Caco-2 (cell line): ENCODE results near the gene AGBL2. TPM values are rescaled to one million over a fixed set of nuclear protein-coding genes. Genes with fewer than 3 reads are reported as not detected.

Experiments used
- BruUV-seq: library from RNA; stranded (reverse); fragments of 400-500 nt; replicated peaks from 2 replicates; lab custom pipeline; 2021; lab: Mats Ljungman, UMichigan
- CTCF ChIA-PET: fragments of 300-600 bp; sonication (Branson Sonifier 250); formaldehyde crosslinking; loops from one replicate; lab custom pipeline; 2022; ENCODE audit warnings: antibody characterized with exemption; lab: Charles Lee
- POLR2A ChIA-PET: fragments of 300-600 bp; sonication (Branson Sonifier 250); formaldehyde crosslinking; loops from one replicate; lab custom pipeline; 2022; ENCODE audit warnings: antibody characterized with exemption; lab: Charles Lee
- DNase-seq, 2 experiments: peaks; one replicate each; pipeline versions ENCODE4 v3.0.0 to v3.0.0-alpha.2; 2020 to 2022
- H3K27me3 ChIP-seq: replicated peaks from 2 replicates; pipeline ENCODE4 v1.6.0; 2011; ENCODE audit warnings: low read length; ENCODE audit not compliant: control insufficient read depth, insufficient read depth
- H3K36me3 ChIP-seq: 2 replicates; pipeline ENCODE4 v1.5.1; 2011; ENCODE audit warnings: low read length; ENCODE audit not compliant: control insufficient read depth, insufficient read depth
- H3K4me1 ChIP-seq: fragments of 250-450 bp; sonication (Bioruptor Pico); 2 replicates; pipeline ENCODE4 v1.5.1; 2020; ENCODE audit warnings: mild to moderate bottlenecking
- H3K4me3 ChIP-seq: 2 replicates; pipeline ENCODE4 v1.5.1; 2011; ENCODE audit warnings: low read depth, mild to moderate bottlenecking, control low read depth, low read length
- H3K9me3 ChIP-seq: fragments of 250-450 bp; sonication (Bioruptor Pico); 2 replicates; pipeline ENCODE4 v1.5.1; 2020; ENCODE audit warnings: mild to moderate bottlenecking, moderate library complexity
- H3K27ac Mint-ChIP-seq: one replicate; pipeline ENCODE4 v1.8.0; 2022; ENCODE audit warnings: mixed read lengths; ENCODE audit not compliant: unreplicated experiment
- H3K27me3 Mint-ChIP-seq: one replicate; pipeline ENCODE4 v1.8.0; 2022; ENCODE audit warnings: mixed read lengths; ENCODE audit not compliant: insufficient read depth, unreplicated experiment
- H3K36me3 Mint-ChIP-seq: one replicate; pipeline ENCODE4 v1.8.0; 2022; ENCODE audit warnings: mild to moderate bottlenecking, mixed read lengths; ENCODE audit not compliant: insufficient read depth, unreplicated experiment
- H3K4me1 Mint-ChIP-seq: one replicate; pipeline ENCODE4 v1.8.0; 2022; ENCODE audit warnings: low read depth, mixed read lengths; ENCODE audit not compliant: unreplicated experiment
- H3K4me3 Mint-ChIP-seq: one replicate; pipeline ENCODE4 v1.8.0; 2022; ENCODE audit warnings: mild to moderate bottlenecking, moderate library complexity, mixed read lengths; ENCODE audit not compliant: unreplicated experiment
- H3K9me3 Mint-ChIP-seq: one replicate; pipeline ENCODE4 v1.8.0; 2022; ENCODE audit warnings: mixed read lengths; ENCODE audit not compliant: unreplicated experiment
- CTCF ChIP-seq, 2 experiments: fragments of 200-600 bp in 1 of 2; IDR thresholded peaks; 1 replicate in 1 of 2; 2 replicates in 1 of 2; pipeline versions ENCODE4 v1.5.1 to v1.8.0; 2011 to 2022; ENCODE audit warnings: antibody characterized with exemption in 1 of 2, control low read depth in 1 of 2, inconsistent platforms in 1 of 2, low read depth in 1 of 2, low read length in 1 of 2, mild to moderate bottlenecking in 1 of 2, moderate library complexity in 1 of 2; ENCODE audit not compliant: insufficient read depth in 1 of 2, severe bottlenecking in 1 of 2, unreplicated experiment in 1 of 2
- intact Hi-C: fragments of 100-400 bp; cut with micrococcal nuclease; formaldehyde crosslinking; loops from one replicate; pipeline ENCODE4 v1.10.0; 2022; ENCODE audit not compliant: unreplicated experiment
- total RNA-seq: library from RNA; stranded (reverse); gene quantifications from 2 replicates; pipeline ENCODE4 v1.2.3, GENCODE V29; 2022

AGBL2 gene
- total RNA-seq, 1 experiment from 2014 or later, result 2.9 TPM

DNA sequence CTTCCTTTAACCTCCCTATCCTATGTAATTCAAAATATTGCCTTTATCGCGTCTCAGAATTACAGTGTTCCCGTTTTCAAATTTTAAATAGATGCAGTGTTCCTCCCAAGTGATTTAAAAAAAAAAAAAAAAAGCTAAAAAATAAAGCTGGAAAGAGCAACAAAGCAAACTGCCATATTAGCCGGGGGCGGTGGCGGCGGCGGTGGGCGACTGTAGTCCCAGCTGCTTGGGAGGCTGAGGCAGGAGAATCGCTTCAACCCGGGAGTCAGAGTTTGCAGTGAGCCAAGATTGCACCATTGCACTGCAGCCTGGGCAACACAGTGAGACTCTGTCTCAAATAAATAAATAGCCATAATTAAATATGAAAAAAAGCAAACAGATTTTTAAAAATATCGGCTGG is 5.5 kb upstream of the AGBL2 start:
- Histone ChIP-seq H3K36me3 (no peaks in the 10 kb centered on the region), H3K4me3 (no peak overlapping the region), H3K4me1 (peaks cover 20% of the 10 kb centered on the region), H3K27me3 (no peaks in the 10 kb centered on the region), H3K9me3 (no peaks in the 10 kb centered on the region)
- TF ChIP-seq CTCF (IDR thresholded peaks at IDR 0.05; ENCODE audit: insufficient read depth in 1 of 2, low read depth in 1 of 2, low read length in 1 of 2, severe bottlenecking in 1 of 2, unreplicated experiment in 1 of 2), result no peak
- no peak for DNase-seq
- Mint-ChIP-seq H3K4me3 (no peak overlapping the region), H3K9me3 (no peaks in the 10 kb centered on the region), H3K27ac (no peak overlapping the region), H3K4me1 (peaks cover 9% of the 10 kb centered on the region), H3K36me3 (peaks cover 93% of the 10 kb centered on the region), H3K27me3 (no peaks in the 10 kb centered on the region)
- intact Hi-C loops, result no loop called here
- CTCF ChIA-PET, result no interaction called here
- BruUV-seq, result no TSS peak
- POLR2A ChIA-PET, result interaction anchor here (0.6 kb wide), 1 partner anchor 98 kb away, joined by 4 read pairs; no protein-coding TSS in a partner anchor

GRCh38 chr11:47716692-47717091 is 1.5 kb upstream of the AGBL2 start:
- H3K4me1 ChIP-seq, result no peaks in the 10 kb centered on the region
- TF ChIP-seq CTCF (IDR thresholded peaks at IDR 0.05; ENCODE audit: insufficient read depth in 1 of 2, low read depth in 1 of 2, low read length in 1 of 2, severe bottlenecking in 1 of 2, unreplicated experiment in 1 of 2), result peak in 1 of 2 experiments; percentile 8
- no peak overlapping the region for H3K4me3 Mint-ChIP-seq
- H3K4me3 ChIP-seq, result no peak overlapping the region
- intact Hi-C loops, result no loop called here
- TSS peak; percentile 21 for BruUV-seq
- H3K36me3 Mint-ChIP-seq, result peaks cover 67% of the 10 kb centered on the region
- no peak for DNase-seq
- H3K9me3 ChIP-seq, result no peaks in the 10 kb centered on the region
- no peaks in the 10 kb centered on the region for H3K27me3 Mint-ChIP-seq
- H3K9me3 Mint-ChIP-seq, result no peaks in the 10 kb centered on the region
- H3K27ac Mint-ChIP-seq, result no peak overlapping the region
- ChIA-PET POLR2A (no interaction called here), CTCF (interaction anchor here (0.6 kb wide), 1 partner anchor 68 kb away, joined by 3 read pairs; no protein-coding TSS in a partner anchor)
- H3K36me3 ChIP-seq, result no peaks in the 10 kb centered on the region
- H3K27me3 ChIP-seq, result no peaks in the 10 kb centered on the region
- no peaks in the 10 kb centered on the region for H3K4me1 Mint-ChIP-seq

DNA sequence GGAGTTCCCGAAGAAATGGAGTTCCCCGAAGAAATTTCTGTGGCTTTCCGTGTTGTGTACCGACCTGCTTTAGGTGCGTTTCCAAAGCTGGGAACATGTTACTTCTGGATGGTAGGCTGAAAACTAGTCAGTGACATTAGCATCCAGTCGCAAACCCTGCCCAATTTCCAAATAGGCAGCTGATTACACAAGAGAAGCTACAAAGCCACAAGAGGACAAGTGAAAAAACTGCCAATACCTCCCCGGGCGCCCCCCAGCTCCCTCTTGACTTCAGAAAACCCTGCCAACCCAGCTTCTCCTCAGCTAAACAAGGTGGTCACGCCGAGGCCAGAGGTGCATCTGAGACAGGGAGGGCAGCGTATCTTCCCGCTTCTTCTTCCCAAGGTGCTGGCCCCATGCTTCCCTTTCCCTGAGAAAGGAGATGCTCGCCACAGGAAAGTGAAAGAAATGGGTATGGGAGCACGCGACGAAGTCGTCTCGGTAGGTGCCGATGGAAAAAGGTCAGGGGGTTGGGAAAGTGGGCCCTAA is 551 bp downstream of the AGBL2 start:
- H3K36me3 Mint-ChIP-seq, result peaks cover 49% of the 10 kb centered on the region
- H3K27me3 Mint-ChIP-seq, result no peaks in the 10 kb centered on the region
- intact Hi-C loops, result loop anchor here (1.0 to 2.0 kb wide), 2 partner anchors 10 to 72 kb away; partner anchors contain the start of gene MTCH2
- Histone ChIP-seq H3K27me3 (no peaks in the 10 kb centered on the region), H3K4me1 (no peaks in the 10 kb centered on the region), H3K9me3 (no peaks in the 10 kb centered on the region), H3K36me3 (no peaks in the 10 kb centered on the region), H3K4me3 (peak overlapping the region; percentile 49)
- no peak for DNase-seq
- ChIA-PET CTCF (interaction anchor here (0.6 kb wide), 2 partner anchors 71 to 231 kb away, joined by 3 to 5 read pairs; no protein-coding TSS in a partner anchor), POLR2A (interaction anchor here (0.6 to 1.9 kb wide), 4 partner anchors 9 to 546 kb away, joined by 3 to 9 read pairs (median 4); partner anchors contain the start of gene PSMC3)
- no peaks in the 10 kb centered on the region for H3K9me3 Mint-ChIP-seq
- no peak for TF ChIP-seq CTCF (IDR thresholded peaks at IDR 0.05; ENCODE audit: insufficient read depth in 1 of 2, low read depth in 1 of 2, low read length in 1 of 2, severe bottlenecking in 1 of 2, unreplicated experiment in 1 of 2)
- peak overlapping the region; percentile 90 for H3K27ac Mint-ChIP-seq
- BruUV-seq, result no TSS peak
- H3K4me3 Mint-ChIP-seq, result peak overlapping the region; percentile 88
- H3K4me1 Mint-ChIP-seq, result no peaks in the 10 kb centered on the region
